Measurements from ENCODE around the gene PTGES. TPM values are rescaled to one million over a fixed set of nuclear protein-coding genes. Genes with fewer than 3 reads are reported as not detected.

The PTGES gene
- total RNA-seq, 1 donor from 2014 or later = not detected

GRCh38 chr9:129746092-129746777, 6.6 kb downstream of the PTGES start:
- no peak for DNase-seq (ENCODE audit: low read depth, low spot score)

GRCh38 chr9:129745200-129745599, 7.6 kb downstream of the PTGES start:
- DNase-seq (ENCODE audit: low read depth, low spot score) = no peak

- DNase-seq (ENCODE audit: low read depth, low spot score) = no peak
Measured at GRCh38 chr9:129740666-129741464, 12.0 kb downstream of the PTGES start.

- DNase-seq (ENCODE audit: low read depth, low spot score) = no peak
Measured at GRCh38 chr9:129740174-129740573, 12.7 kb downstream of the PTGES start.

- no peak for DNase-seq (ENCODE audit: low read depth, low spot score)
Measured at GRCh38 chr9:129739432-129739831, 13.4 kb downstream of the PTGES start.

GRCh38 chr9:129737479-129738274, 15.2 kb downstream of the PTGES start:
- DNase-seq (ENCODE audit: low read depth, low spot score) = no peak

- DNase-seq (ENCODE audit: low read depth, low spot score) = no peak
Measured at GRCh38 chr9:129736334-129736733, 16.5 kb downstream of the PTGES start.

GRCh38 chr9:129735546-129735945, 17.3 kb downstream of the PTGES start:
- no peak for DNase-seq (ENCODE audit: low read depth, low spot score)

- DNase-seq (ENCODE audit: low read depth, low spot score) = no peak
Measured at GRCh38 chr9:129733632-129733953, 19.2 kb downstream of the PTGES start.

- DNase-seq (ENCODE audit: low read depth, low spot score) = no peak
Measured at GRCh38 chr9:129732946-129733631, 19.8 kb downstream of the PTGES start.

GRCh38 chr9:129732100-129732499, 20.7 kb downstream of the PTGES start:
- DNase-seq (ENCODE audit: low read depth, low spot score) = no peak

- DNase-seq (ENCODE audit: low read depth, low spot score) = no peak
Measured at GRCh38 chr9:129731477-129732085, 21.3 kb downstream of the PTGES start.

- no peak for DNase-seq (ENCODE audit: low read depth, low spot score)
Measured at GRCh38 chr9:129728744-129729143, 24.1 kb downstream of the PTGES start.

- no peak for DNase-seq (ENCODE audit: low read depth, low spot score)
Measured at GRCh38 chr9:129726322-129727160, 26.3 kb downstream of the PTGES start.

GRCh38 chr9:129725795-129726251, 27.0 kb downstream of the PTGES start:
- DNase-seq (ENCODE audit: low read depth, low spot score) = no peak

- no peak for DNase-seq (ENCODE audit: low read depth, low spot score)
Measured at GRCh38 chr9:129724456-129725190, 28.2 kb downstream of the PTGES start.

- DNase-seq (ENCODE audit: low read depth, low spot score) = no peak
Measured at GRCh38 chr9:129722913-129723312, 29.9 kb downstream of the PTGES start.

- DNase-seq (ENCODE audit: low read depth, low spot score) = no peak
Measured at GRCh38 chr9:129720865-129721545, 31.8 kb downstream of the PTGES start.

All from pulmonary artery endothelial cell (primary cell).